ENCODE results near the gene KANSL1L. TPM values are rescaled to one million over a fixed set of nuclear protein-coding genes. Genes with fewer than 3 reads are reported as not detected.

Gene KANSL1L
- total and polyA plus RNA-seq, 12 donors = 4.0 to 27.3 (median 18.9) TPM

- DNase-seq (no peak), ATAC-seq (no peak)
- 84 to 88% methylated on average over 5 of the region's 5 CpGs for WGBS, 2 donors
- intact Hi-C loops (cut with DNase I) = loop anchor here in 6 of 10 donors (2.0 to 10.0 kb wide), 4 partner anchors 122 to 125 kb away; no protein-coding TSS in a partner anchor
- Histone ChIP-seq H3K4me3 (no peak overlapping the region), H3K36me3 (peaks cover 0 to 23% (median 0%) of the 10 kb centered on the region in 9 donors), H3K9me3 (no peaks in the 10 kb centered on the region), H3K4me1 (peaks cover 0 to 5% (median 0%) of the 10 kb centered on the region in 9 donors), H3K27me3 (no peaks in the 10 kb centered on the region), H3K27ac (no peak overlapping the region)
- no peak for TF ChIP-seq CTCF (IDR thresholded peaks at IDR 0.05)
These were observed 98.7 kb downstream of the KANSL1L start for GRCh38 chr2:210072493-210072892.

- no peak for ATAC-seq
- peaks cover 0 to 4% (median 0%) of the 10 kb centered on the region in 11 donors for H3K9me3 ChIP-seq
- H3K36me3 ChIP-seq = peaks cover 0 to 42% (median 5%) of the 10 kb centered on the region in 9 donors
- WGBS, 2 donors = 98 to 100% methylated on average over 2 of the region's 2 CpGs
- no peak overlapping the region for H3K4me3 ChIP-seq
- no peak for DNase-seq
- intact Hi-C loops (cut with DNase I) = loop anchor here in 2 of 10 donors (10.0 kb wide), 2 partner anchors 49 to 131 kb away; no protein-coding TSS in a partner anchor
- no peaks in the 10 kb centered on the region for H3K27me3 ChIP-seq
- TF ChIP-seq CTCF (IDR thresholded peaks at IDR 0.05) = no peak
- H3K4me1 ChIP-seq = no peaks in the 10 kb centered on the region
- H3K27ac ChIP-seq = no peak overlapping the region
These were observed 107.9 kb downstream of the KANSL1L start for GRCh38 chr2:210063306-210063705.

GRCh38 chr2:210055825-210056224, 115.4 kb downstream of the KANSL1L start:
- Histone ChIP-seq H3K9me3 (peaks cover 0 to 27% (median 10%) of the 10 kb centered on the region in 11 donors), H3K36me3 (peaks cover 0 to 45% (median 5%) of the 10 kb centered on the region in 9 donors), H3K27ac (no peak overlapping the region), H3K4me3 (no peak overlapping the region), H3K4me1 (no peaks in the 10 kb centered on the region), H3K27me3 (no peaks in the 10 kb centered on the region)
- intact Hi-C loops (cut with DNase I) = no loop called here
- no peak for TF ChIP-seq CTCF (IDR thresholded peaks at IDR 0.05)
- WGBS, 2 donors = 96 to 100% methylated on average over 3 of the region's 3 CpGs
- DNase-seq (no peak), ATAC-seq (no peak)

- H3K9me3 ChIP-seq = peaks cover 0 to 27% (median 10%) of the 10 kb centered on the region in 11 donors
- H3K36me3 ChIP-seq = peaks cover 0 to 46% (median 5%) of the 10 kb centered on the region in 9 donors
- TF ChIP-seq CTCF (IDR thresholded peaks at IDR 0.05) = no peak
- ATAC-seq (no peak), DNase-seq (no peak)
- H3K4me1 ChIP-seq = no peaks in the 10 kb centered on the region
- H3K27ac ChIP-seq = no peak overlapping the region
- 96 to 100% methylated on average over 1 of the region's 1 CpG for WGBS, 2 donors
- no peaks in the 10 kb centered on the region for H3K27me3 ChIP-seq
- no peak overlapping the region for H3K4me3 ChIP-seq
- intact Hi-C loops (cut with DNase I) = no loop called here
These were observed 116.5 kb downstream of the KANSL1L start for GRCh38 chr2:210054696-210055095.
